Measurements from ENCODE around the gene PDE4C. TPM values are rescaled to one million over a fixed set of nuclear protein-coding genes. Genes with fewer than 3 reads are reported as not detected.

Gene PDE4C
- total RNA-seq, 4 donors from 2014 or later: not detected

DNA sequence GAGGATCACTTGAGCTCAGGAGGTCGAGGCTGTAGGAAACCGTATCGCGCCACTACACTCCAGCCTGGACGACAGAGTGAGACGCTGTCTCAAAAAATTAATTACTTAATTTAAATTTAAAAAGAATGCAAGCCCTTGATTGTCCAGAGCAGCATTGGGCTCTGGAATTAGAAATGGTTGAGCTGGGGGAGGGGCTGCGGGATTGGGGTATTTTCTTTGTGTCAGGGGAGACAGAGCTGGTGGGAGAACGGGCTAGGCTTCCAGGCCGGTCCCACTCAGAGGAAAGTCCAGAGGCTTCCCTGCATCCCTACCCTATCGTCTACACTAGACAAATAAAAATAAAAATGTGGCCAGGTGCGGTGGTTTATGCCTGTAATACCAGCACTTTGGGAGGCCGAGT lies 20.2 kb downstream of the PDE4C start:
- no peak for TF ChIP-seq CTCF (IDR thresholded peaks at IDR 0.05; ENCODE audit: low read depth)

GRCh38 chr19:18205200-18205892 lies 20.9 kb downstream of the PDE4C start:
- TF ChIP-seq CTCF (IDR thresholded peaks at IDR 0.05; ENCODE audit: low read depth): no peak

DNA sequence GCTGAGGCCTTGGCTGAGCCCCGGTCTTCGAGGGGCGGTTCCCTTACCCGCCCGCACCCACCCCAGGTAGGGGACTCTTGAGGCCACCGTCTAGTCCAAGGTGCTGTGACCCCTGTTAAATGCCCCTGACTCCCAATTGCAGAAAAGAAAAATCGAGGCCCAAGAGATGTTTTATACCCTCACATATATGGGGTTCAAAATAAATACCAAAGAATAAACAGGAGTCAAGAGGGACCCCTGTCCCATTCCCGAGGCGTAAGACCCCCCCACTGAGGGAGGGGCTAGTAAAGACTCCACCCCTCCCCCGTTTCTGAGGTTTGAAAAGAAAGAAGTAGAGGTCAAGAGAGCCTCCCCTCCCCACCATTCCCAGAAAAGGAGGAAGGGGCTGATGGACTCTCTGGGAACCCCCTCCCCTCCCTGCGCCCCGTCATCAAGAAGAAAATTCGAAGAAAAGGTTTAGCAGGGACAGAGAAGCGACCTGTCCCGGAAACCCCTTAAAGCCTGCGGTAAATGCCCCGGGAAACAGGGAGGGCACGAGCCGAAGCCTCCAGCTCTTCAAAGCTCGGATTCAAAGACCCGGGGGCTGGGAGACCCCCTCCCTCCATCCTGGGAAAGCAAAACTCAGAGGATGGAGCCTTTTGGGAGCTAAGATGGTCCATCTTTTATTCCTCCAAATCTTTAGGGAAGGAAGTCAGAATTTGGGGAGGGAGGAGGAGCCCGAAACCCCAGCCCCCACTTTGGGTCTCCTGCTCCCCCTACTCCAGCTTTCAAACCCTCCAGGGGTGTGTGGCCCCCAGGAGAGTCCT lies 21.6 kb downstream of the PDE4C start:
- TF ChIP-seq CTCF (IDR thresholded peaks at IDR 0.05; ENCODE audit: low read depth): no peak

GRCh38 chr19:18203863-18204393 lies 22.3 kb downstream of the PDE4C start, which contains the start of gene RAB3A:
RAB3A (minus strand) TSS chr19:18204042; CDS start chr19:18202740, 1,302 bp downstream.
- TF ChIP-seq CTCF (IDR thresholded peaks at IDR 0.05; ENCODE audit: low read depth): no peak

DNA sequence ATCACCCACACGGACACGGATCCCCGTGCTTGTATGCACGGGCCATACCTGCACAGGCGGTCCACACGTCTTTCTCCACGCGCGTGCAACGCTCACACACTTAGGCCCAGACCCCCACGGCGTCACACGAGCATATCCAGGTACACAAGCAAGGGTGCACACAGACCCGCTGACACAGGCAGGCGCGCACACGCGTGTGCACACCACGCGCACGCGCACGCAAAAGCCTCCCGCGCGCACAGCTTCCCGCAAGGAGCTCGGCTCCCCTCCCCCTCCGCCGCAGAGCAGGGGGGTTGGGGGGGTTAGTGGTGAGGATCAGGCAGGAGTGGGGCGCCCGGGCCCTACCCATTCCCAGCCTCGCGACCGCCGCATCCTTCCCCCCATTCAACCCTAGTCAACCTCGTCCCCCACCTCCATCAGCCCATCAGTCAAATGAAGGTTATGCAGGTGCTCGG lies 22.8 kb downstream of the PDE4C start:
- no peak for TF ChIP-seq CTCF (IDR thresholded peaks at IDR 0.05; ENCODE audit: low read depth)

DNA sequence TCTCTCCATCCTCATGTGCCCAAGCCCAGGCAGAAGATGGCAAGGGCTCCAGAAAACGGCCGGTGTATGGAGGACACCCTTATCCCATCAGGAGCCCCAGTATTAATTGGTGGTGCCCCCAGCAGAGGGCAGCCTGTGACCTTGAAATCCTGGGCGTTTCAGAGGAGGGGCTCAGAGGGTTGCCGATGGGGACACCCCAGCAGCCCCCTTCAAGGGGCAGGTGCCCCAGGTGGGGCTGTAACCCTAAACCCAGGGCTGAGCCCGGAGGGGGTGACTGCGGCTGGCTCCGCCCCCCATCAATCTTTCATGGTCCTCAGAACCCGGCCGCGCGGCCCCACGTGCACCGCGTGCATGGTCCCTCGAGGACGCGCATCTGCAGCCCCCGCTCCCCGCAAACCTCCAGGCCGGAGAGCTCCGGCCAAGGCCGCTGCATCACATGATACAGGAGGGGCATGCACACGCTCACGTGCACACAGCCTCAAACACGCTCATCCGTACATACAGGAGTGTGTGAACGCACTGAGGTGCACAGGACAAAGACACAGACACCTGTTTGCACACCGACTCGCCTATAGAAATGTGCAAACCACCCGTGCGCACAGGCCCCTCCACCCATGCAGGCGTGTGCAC lies 23.3 kb downstream of the PDE4C start:
- no peak for TF ChIP-seq CTCF (IDR thresholded peaks at IDR 0.05; ENCODE audit: low read depth)

DNA sequence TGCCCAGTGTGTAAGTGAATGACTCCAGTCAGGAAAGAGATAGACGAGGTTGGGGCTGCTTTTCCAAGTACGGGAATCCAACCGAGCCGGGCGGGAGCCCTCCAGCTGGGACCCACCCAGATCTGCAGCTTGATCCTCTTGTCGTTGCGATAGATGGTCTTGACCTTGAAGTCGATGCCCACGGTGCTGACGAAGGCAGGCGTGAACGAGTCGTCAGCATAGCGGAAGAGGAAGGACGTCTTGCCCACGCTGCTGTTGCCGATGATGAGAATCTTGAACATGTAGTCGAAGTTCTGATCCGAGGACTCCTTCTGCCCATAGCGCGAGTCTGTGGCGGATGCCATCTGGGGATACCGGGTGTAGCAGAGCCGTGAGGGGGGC lies 23.9 kb downstream of the PDE4C start:
- no peak for TF ChIP-seq CTCF (IDR thresholded peaks at IDR 0.05; ENCODE audit: low read depth)

Data from subcutaneous adipose tissue (tissue), 4 donors.